WTC11 (cell line): ENCODE measurements around the gene CACNA1C.

Source experiments
- ATF6 ChIP-seq: sonication (generic); formaldehyde crosslinking; IDR thresholded peaks from 2 replicates; pipeline ENCODE4 v1.8.1; 2023; ENCODE audit warnings: mild to moderate bottlenecking, missing genetic modification reagents
- CTCF ChIP-seq: fragments of 200-600 bp; IDR thresholded peaks from 2 replicates; pipeline ENCODE4 v1.8.0; 2022; ENCODE audit warnings: antibody characterized with exemption
- FOXK1 ChIP-seq: sonication (generic); formaldehyde crosslinking; IDR thresholded peaks from 2 replicates; pipeline ENCODE4 v1.8.0; 2022; ENCODE audit warnings: mild to moderate bottlenecking, moderate library complexity, missing genetic modification reagents
- FOXP4 ChIP-seq: sonication (generic); formaldehyde crosslinking; IDR thresholded peaks from 2 replicates; pipeline ENCODE4 v1.8.0; 2022; ENCODE audit warnings: mild to moderate bottlenecking, missing genetic modification reagents
- HMGXB4 ChIP-seq: sonication (generic); formaldehyde crosslinking; IDR thresholded peaks from 2 replicates; pipeline ENCODE4 v1.8.1; 2023; ENCODE audit warnings: mild to moderate bottlenecking, moderate library complexity, missing genetic modification reagents
- TEAD4 ChIP-seq: sonication (generic); formaldehyde crosslinking; IDR thresholded peaks from 2 replicates; pipeline ENCODE4 v1.8.0; 2022; ENCODE audit warnings: mild to moderate bottlenecking, missing genetic modification reagents
- USF2 ChIP-seq: sonication (generic); formaldehyde crosslinking; IDR thresholded peaks from 2 replicates; pipeline ENCODE4 v1.8.1; 2023; ENCODE audit warnings: mild to moderate bottlenecking, missing genetic modification reagents, moderate library complexity
- ZNF317 ChIP-seq: sonication (generic); formaldehyde crosslinking; IDR thresholded peaks from 2 replicates; pipeline ENCODE4 v1.8.1; 2023; ENCODE audit warnings: low read depth, mild to moderate bottlenecking, moderate library complexity, missing genetic modification reagents, borderline replicate concordance
- ZNF416 ChIP-seq: fragments of 250-450 bp; sonication (Bioruptor Pico); IDR thresholded peaks from 2 replicates; pipeline ENCODE4 v1.9.0; 2021; ENCODE audit warnings: mild to moderate bottlenecking, inconsistent platforms

GRCh38 chr12:2581293-2582045 lies 528.7 kb downstream of the CACNA1C start:
- TF ChIP-seq ZNF317: no peak
- TF ChIP-seq USF2: no peak
- TF ChIP-seq CTCF: no peak
- TF ChIP-seq FOXK1: no peak
- no peak for TF ChIP-seq TEAD4 (CRISPR knock-in tag)
- TF ChIP-seq ATF6: no peak
- TF ChIP-seq ZNF416: no peak
- TF ChIP-seq FOXP4 (CRISPR knock-in tag): no peak
- no peak for TF ChIP-seq HMGXB4 (CRISPR knock-in tag)
